ENCODE results near the gene OPHN1. TPM values are rescaled to one million over a fixed set of nuclear protein-coding genes. Genes with fewer than 3 reads are reported as not detected.

Gene OPHN1
- total RNA-seq, 4 donors from 2014 or later, result 2.3 to 10.8 (median 4.6) TPM

DNA sequence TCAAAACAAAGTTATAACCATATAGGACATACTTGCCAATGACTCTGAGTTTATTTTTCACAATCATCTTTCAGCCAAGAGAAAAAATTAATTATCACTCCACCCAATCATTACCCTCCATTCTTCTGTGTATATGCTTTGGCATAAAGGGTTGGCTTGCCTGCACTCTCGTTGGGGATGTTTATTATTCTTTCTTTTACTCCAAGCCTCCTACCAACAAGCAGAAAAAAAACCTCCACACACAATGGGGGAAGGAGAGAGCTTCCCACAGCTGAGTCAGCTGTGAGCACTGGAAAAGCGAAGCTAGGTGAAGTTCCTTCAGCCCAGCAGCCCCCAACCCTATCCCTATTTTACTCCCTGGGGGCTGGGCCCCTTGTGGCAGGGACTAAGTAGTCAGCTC is 1.5 kb downstream of the OPHN1 start:
- Histone ChIP-seq H3K4me3 (peak overlapping the region in 2 of 4 donors; percentile 71 to 73), H3K9me3 (no peaks in the 10 kb centered on the region), H3K27me3 (no peaks in the 10 kb centered on the region), H3K4me1 (peaks cover 0 to 3% of the 10 kb centered on the region in 2 donors), H3K36me3 (no peaks in the 10 kb centered on the region), H3K27ac (no peak overlapping the region)
- TF ChIP-seq, protein P1, sequence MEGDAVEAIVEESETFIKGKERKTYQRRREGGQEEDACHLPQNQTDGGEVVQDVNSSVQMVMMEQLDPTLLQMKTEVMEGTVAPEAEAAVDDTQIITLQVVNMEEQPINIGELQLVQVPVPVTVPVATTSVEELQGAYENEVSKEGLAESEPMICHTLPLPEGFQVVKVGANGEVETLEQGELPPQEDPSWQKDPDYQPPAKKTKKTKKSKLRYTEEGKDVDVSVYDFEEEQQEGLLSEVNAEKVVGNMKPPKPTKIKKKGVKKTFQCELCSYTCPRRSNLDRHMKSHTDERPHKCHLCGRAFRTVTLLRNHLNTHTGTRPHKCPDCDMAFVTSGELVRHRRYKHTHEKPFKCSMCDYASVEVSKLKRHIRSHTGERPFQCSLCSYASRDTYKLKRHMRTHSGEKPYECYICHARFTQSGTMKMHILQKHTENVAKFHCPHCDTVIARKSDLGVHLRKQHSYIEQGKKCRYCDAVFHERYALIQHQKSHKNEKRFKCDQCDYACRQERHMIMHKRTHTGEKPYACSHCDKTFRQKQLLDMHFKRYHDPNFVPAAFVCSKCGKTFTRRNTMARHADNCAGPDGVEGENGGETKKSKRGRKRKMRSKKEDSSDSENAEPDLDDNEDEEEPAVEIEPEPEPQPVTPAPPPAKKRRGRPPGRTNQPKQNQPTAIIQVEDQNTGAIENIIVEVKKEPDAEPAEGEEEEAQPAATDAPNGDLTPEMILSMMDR (IDR thresholded peaks at IDR 0.05 in 4 of 5, conservative IDR thresholded peaks at IDR 0.05 in 1 of 5), result no peak
- TF ChIP-seq POLR2A (IDR thresholded peaks at IDR 0.05), result no peak
- intact Hi-C loops (cut with DNase I; ENCODE audit: low total_unique reads) (loop anchor here (2.0 kb wide), 1 partner anchor 15 kb away; no protein-coding TSS in a partner anchor), in situ Hi-C loops (cut with MboI; ENCODE audit: low sequenced_read_pairs in 4 of 4) (no loop called here)
- ATAC-seq (no peak), DNase-seq (no peak)

DNA sequence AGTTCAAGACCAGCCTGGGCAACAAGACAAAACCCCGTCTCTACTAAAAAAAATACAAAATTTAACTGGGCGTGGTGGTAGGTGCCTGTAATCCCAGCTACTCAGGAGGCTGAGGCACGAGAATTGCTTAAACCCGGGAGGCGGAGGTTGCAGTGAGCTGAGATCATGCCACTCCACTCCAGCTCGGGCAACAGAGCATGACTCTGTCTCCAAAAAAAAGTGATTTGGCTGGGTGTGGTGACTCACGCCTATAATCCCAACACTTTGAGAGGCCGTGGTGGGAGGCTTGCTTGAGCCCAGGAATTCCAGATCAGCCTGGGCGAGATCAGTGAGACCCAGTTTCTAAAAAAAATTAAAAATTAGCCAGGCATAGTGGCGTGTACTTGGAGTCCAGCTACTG is 4.1 kb downstream of the OPHN1 start:
- no peak overlapping the region for H3K27ac ChIP-seq
- peaks cover 0 to 1% of the 10 kb centered on the region in 2 donors for H3K4me1 ChIP-seq
- ATAC-seq (no peak), DNase-seq (no peak)
- H3K9me3 ChIP-seq, result no peaks in the 10 kb centered on the region
- no peak overlapping the region for H3K4me3 ChIP-seq
- no peaks in the 10 kb centered on the region for H3K27me3 ChIP-seq
- in situ Hi-C loops (cut with MboI; ENCODE audit: low sequenced_read_pairs in 4 of 4) (no loop called here), intact Hi-C loops (cut with DNase I; ENCODE audit: low total_unique reads) (no loop called here)
- H3K36me3 ChIP-seq, result no peaks in the 10 kb centered on the region
- TF ChIP-seq POLR2A (IDR thresholded peaks at IDR 0.05), result no peak
- TF ChIP-seq, protein P1 (IDR thresholded peaks at IDR 0.05 in 4 of 5, conservative IDR thresholded peaks at IDR 0.05 in 1 of 5), result no peak

DNA sequence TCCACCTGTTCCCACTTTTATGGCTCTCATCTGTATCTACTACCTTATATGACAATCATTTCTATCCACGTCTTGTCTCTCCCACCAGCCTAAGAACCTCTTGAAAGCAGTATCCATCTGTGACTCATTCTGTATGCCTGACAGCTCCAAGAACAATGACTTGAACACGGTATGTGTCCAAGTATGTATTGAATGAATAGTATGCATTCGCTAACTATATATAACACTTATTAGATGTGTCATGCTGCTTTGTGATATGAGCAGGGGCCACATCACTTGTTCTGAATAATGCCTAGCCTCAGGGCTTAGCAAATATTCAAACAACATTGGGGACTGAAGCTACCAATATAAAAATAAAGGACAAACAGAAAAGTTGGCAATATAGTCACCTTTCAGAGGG is 4.9 kb downstream of the OPHN1 start:
- no peak for DNase-seq
- no peak overlapping the region for H3K4me3 ChIP-seq
- no peak overlapping the region for H3K27ac ChIP-seq
- H3K9me3 ChIP-seq, result no peaks in the 10 kb centered on the region
- H3K27me3 ChIP-seq, result no peaks in the 10 kb centered on the region
- in situ Hi-C loops (cut with MboI; ENCODE audit: low sequenced_read_pairs in 4 of 4), result no loop called here
- ATAC-seq, result no peak
- TF ChIP-seq, protein P1 (IDR thresholded peaks at IDR 0.05 in 4 of 5, conservative IDR thresholded peaks at IDR 0.05 in 1 of 5), result no peak
- intact Hi-C loops (cut with DNase I; ENCODE audit: low total_unique reads), result no loop called here
- no peaks in the 10 kb centered on the region for H3K36me3 ChIP-seq
- no peaks in the 10 kb centered on the region for H3K4me1 ChIP-seq

DNA sequence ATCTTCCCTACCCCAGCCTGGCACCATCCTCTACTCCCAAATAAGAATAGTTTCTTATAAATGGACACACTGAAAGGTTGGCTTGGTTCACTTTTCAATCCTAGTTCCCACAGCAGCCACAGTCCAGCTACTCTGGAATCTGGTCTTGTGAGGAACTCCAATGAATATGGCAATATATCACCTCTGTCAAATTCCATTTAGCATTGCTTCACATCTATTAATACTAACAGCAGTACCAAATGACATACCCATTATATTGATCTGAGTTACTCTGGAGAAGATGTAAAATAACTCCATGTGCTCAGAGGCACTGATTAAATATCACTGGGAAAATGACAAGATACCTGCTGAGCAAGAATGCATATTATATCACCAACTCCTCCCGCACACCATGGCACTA is 8.6 kb downstream of the OPHN1 start:
- DNase-seq (no peak), ATAC-seq (no peak)
- peaks cover 0 to 7% of the 10 kb centered on the region in 2 donors for H3K4me1 ChIP-seq
- no peaks in the 10 kb centered on the region for H3K27me3 ChIP-seq
- no peak for TF ChIP-seq POLR2A (IDR thresholded peaks at IDR 0.05)
- TF ChIP-seq, protein P1 (IDR thresholded peaks at IDR 0.05 in 4 of 5, conservative IDR thresholded peaks at IDR 0.05 in 1 of 5), result no peak
- intact Hi-C loops (cut with DNase I; ENCODE audit: low total_unique reads) (no loop called here), in situ Hi-C loops (cut with MboI; ENCODE audit: low sequenced_read_pairs in 4 of 4) (no loop called here)
- H3K27ac ChIP-seq, result no peak overlapping the region
- no peaks in the 10 kb centered on the region for H3K36me3 ChIP-seq
- no peaks in the 10 kb centered on the region for H3K9me3 ChIP-seq
- H3K4me3 ChIP-seq, result no peak overlapping the region

DNA sequence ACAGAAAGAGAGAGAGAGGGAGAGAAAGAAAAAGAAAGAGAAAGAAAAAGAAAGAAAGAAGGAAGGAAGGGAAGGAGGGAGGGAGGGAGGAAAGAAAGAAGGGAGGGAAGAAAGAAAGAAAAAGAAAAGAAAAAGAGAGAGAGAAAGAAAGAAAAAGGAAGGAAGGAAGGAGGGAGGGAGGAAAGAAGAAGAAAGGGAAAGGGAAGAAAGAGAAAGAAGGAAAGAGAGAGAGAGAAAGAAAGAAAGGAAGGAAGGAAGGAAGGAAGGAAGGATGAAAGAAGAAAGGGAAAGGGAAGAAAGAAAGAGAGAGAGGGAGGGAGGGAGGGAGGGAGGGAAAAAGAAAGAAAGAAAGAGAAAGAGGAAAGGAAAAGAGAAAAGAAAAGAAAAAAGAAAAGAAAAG is 10.8 kb downstream of the OPHN1 start:
- Histone ChIP-seq H3K27me3 (no peaks in the 10 kb centered on the region), H3K36me3 (no peaks in the 10 kb centered on the region), H3K4me3 (no peak overlapping the region), H3K4me1 (peaks cover 0 to 7% of the 10 kb centered on the region in 2 donors), H3K27ac (no peak overlapping the region), H3K9me3 (no peaks in the 10 kb centered on the region)
- TF ChIP-seq POLR2A (IDR thresholded peaks at IDR 0.05), result no peak
- TF ChIP-seq, protein P1 (IDR thresholded peaks at IDR 0.05 in 4 of 5, conservative IDR thresholded peaks at IDR 0.05 in 1 of 5), result no peak
- intact Hi-C loops (cut with DNase I; ENCODE audit: low total_unique reads) (no loop called here), in situ Hi-C loops (cut with MboI; ENCODE audit: low sequenced_read_pairs in 4 of 4) (no loop called here)
- ATAC-seq, result no peak
- DNase-seq, result no peak
